Renal cortex interstitium (tissue), 11 donors: ENCODE data around the gene ANGPT4. TPM values are rescaled to one million over a fixed set of nuclear protein-coding genes. Genes with fewer than 3 reads are reported as not detected.
"Not testable (repeated sequence)": the region's sequence is repeated elsewhere in the genome, so short reads cannot be mapped to it uniquely, and the experiment has no call there.

ENCODE experiments used
- DNase-seq, 11 donors: peaks; one replicate each; pipeline ENCODE4 v3.0.0-alpha.2; 2013; ENCODE audit warnings: low read depth in 9 of 11, low spot score in 4 of 11; ENCODE audit errors: extremely low read depth in 1 of 11
- polyA plus RNA-seq, 3 donors: library from polyadenylated mRNA; unstranded; fragments of 120-200 nt; gene quantifications; one replicate each; pipeline ENCODE4 v1.2.1, GENCODE V29; 2013; ENCODE audit not compliant: insufficient read length in 3 of 3

ANGPT4 gene
- polyA plus RNA-seq, 3 donors = 0.20 to 0.40 (median 0.20) TPM

DNA sequence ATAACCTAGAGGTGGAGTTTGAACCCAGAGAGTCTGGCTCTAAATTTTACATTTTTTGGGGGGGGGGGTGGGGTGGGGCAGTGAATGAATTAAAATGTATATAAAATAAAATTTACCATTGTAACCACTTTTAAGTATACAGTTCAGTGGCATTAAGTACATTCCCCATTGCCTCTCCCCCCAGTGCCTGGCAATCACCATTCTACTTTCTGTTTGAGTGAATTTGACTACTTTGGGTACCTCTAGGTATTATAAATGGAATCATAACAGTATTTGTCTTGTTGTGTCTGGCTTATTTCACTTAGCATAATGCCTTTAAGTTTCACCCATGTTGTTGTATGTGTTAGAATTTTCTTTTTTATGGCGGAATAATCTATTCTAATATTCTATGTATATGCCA, 79.9 kb downstream of the ANGPT4 start:
- DNase-seq = no peak

DNA sequence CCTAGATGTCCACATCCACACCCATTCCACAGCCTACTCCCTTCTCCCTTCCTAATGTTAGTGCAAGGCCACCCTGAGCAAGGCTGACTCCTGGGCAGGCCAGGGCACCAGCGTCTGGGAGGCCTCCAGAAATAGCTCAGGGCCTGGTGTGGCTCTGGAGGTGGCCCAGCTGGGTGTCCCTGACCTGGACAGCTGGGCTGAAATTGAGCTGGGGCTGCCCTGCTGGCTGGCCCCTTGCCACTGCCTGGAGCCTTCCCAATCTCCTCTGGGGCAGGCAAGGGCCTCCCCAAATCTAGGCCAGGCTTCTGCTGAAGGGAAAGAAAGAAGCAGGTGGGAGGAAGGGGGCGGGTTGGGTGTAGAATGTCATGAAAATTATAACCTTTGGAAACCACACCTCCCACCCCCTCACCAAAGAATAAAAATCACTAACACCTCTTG, 80.5 kb downstream of the ANGPT4 start:
- DNase-seq = no peak

- DNase-seq = no peak
Observed at GRCh38 chr20:834151-834746, 81.9 kb downstream of the ANGPT4 start.

GRCh38 chr20:833450-834150, 82.5 kb downstream of the ANGPT4 start, which contains the start of gene FAM110A:
Gene FAM110A (plus strand): TSS chr20:833715. CDS start chr20:844805, 11,090 bp downstream.
- DNase-seq = peak; percentile 78 to 95 (median 90)

DNA sequence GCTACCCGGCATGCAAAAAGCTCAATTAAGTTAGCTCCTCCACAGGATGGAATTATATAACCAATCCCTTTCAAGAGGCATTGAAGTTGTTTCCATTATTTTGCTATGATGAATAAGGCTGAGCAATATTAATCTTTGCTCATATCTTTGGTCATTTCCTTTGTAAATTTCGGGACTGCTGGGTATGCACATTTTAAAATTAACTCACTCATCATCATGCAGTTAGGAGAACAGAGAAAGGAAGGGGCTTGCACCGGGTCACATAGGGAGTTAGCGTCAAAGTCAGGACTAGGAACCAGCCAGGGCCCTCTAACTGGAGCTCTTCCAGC, 83.0 kb downstream of the ANGPT4 start:
- no peak for DNase-seq

- no peak for DNase-seq
Observed at GRCh38 chr20:831956-832355, 84.2 kb downstream of the ANGPT4 start.

- DNase-seq = no peak
Observed at GRCh38 chr20:831251-831650, 84.9 kb downstream of the ANGPT4 start.

DNA sequence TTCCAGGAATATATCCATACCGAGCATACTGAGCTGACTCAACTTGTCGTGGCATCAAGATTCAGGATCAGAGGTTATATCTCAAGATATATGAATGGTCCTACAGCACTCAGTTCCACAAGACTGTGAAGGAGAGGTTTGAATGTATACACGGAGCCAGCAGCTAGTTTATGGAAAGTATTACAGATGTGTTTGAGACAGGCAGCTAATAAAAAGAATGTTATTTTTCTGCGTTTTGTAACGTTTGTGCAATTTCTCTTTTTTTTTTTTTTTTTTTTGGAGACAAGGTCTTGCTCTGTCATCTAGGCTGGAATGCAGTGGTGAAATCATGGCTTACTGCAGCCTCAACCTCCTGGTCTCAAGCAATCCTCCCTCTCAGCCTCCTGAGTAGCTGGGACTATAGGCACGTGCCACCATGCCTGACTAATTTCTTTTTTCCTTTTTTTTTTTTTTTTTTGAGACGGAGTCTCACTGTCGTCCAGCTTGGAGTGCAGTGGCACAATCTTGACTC, 86.1 kb downstream of the ANGPT4 start:
- DNase-seq = no peak

GRCh38 chr20:829551-829950, 86.6 kb downstream of the ANGPT4 start:
- DNase-seq = no peak

- DNase-seq = no peak
Observed at GRCh38 chr20:828987-829386, 87.1 kb downstream of the ANGPT4 start.

GRCh38 chr20:827981-828380, 88.2 kb downstream of the ANGPT4 start:
- DNase-seq = not testable (repeated sequence)

- no peak for DNase-seq
Observed at GRCh38 chr20:826695-827323, 89.3 kb downstream of the ANGPT4 start.

DNA sequence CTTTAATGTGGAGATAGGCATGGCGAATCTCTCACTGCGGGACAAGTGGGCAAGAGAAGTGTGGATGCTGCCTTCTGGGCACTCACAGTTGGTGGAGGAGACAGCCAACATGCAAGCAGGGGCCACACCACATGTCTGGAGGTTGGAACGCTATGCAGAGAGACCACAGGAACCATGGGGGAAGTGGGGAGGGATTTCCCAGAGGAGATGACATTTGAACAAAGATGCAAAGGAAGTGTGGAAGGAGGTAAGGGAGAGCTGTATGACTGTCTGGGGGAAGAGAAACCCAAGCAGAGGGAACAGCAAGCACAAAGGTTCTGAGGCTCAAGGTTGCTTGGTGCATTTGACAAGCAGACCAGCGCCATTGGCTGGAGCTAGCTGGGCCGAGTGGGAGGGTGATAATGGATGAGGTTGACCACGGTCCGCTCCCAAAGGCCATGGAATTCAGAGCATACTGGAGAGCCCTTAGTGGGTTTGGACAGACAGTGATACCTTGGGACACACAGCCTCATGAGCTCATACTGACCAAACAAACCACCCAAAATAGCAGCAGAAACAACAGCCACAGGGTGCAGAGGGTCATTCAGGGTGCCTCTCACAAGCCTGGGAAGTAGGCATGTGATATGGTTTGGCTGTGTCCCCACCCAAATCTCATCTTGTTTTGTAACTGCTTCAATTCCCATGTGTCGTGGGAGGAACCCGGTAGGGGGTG, 90.3 kb downstream of the ANGPT4 start:
- no peak for DNase-seq

DNA sequence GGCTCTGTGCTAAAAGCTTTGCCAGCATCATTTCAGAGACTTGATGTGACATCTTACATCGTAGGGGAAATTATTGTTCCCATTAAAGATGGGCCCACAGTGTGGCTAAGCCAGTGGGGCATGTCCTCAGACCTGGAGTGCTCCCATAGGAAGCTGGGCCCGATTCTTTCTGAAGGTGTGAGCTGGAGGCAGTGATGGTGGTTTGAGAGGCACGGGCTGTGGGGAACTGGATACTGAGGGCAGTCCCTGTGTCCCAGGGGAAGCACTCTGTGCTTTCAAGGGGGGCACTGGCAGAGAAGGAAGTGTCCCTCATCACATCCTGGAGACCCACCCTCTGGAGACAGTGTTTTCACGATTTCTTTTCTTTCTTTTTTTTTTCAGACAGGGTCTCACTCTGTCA, 91.2 kb downstream of the ANGPT4 start:
- no peak for DNase-seq

GRCh38 chr20:824490-824889, 91.6 kb downstream of the ANGPT4 start:
- DNase-seq = no peak

DNA sequence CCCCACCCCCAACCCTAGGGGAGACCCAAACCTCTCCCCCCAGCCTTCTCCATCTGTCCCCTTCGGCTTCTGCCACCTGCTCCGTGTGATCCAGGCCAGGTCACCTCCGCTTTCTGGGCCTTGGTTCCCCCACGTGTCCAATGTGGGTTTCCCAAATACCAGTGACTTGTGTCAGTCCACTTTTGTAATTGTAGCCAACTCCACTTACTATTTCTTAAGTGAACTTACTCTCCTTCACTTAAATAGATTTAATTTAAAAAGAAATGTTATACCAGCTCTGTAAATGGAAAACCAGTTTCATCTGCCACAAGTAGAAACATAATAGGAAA, 92.6 kb downstream of the ANGPT4 start:
- no peak for DNase-seq

- no peak for DNase-seq
Observed at GRCh38 chr20:822651-823573, 93.2 kb downstream of the ANGPT4 start.

DNA sequence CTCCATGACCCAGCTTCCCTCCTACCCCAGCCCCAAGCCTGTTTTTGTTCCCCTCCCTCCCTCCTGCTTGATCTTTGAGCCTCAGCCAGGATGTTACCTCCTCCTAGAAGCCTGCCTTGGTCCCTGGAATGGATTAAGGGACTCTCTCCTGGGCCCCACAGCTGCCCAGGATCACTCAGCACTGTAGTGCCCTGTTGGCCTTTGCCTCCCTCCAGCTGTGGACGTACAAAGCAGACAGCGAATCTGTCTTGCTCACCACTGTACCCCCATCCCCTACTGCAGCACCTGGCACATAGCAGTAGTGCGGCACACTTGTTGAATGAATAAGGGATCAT, 94.4 kb downstream of the ANGPT4 start:
- DNase-seq = no peak
